ENCODE results near the gene AP1B1.
"Not testable (repeated sequence)": the region's sequence is repeated elsewhere in the genome, so short reads cannot be mapped to it uniquely, and the experiment has no call there.

AP1B1 gene

DNA sequence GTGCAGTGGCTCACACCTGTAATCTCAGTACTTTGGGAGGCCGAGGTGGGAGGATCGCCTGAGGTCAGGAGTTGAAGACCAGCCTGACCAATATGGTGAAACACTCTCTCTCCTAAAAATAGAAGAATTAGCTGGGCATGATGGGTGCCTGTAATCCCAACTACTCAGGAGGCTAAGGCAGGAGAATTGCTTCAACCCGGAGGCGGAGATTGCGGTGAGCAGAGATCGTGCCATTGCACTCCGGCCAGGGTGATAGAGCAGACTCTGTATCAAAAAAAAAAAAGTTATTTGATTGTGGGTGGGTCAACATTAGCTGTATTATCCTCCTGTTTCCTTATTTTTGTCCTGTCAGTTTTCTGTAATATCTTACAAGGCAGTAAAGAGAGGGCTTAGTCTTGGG lies 38.1 kb upstream of the AP1B1 start:
- no peak overlapping the region for H3K4me3 ChIP-seq (ENCODE audit: low read depth, low read length)
- DNase-seq (ENCODE audit: low read depth), result no peak
- TF ChIP-seq, protein P1, sequence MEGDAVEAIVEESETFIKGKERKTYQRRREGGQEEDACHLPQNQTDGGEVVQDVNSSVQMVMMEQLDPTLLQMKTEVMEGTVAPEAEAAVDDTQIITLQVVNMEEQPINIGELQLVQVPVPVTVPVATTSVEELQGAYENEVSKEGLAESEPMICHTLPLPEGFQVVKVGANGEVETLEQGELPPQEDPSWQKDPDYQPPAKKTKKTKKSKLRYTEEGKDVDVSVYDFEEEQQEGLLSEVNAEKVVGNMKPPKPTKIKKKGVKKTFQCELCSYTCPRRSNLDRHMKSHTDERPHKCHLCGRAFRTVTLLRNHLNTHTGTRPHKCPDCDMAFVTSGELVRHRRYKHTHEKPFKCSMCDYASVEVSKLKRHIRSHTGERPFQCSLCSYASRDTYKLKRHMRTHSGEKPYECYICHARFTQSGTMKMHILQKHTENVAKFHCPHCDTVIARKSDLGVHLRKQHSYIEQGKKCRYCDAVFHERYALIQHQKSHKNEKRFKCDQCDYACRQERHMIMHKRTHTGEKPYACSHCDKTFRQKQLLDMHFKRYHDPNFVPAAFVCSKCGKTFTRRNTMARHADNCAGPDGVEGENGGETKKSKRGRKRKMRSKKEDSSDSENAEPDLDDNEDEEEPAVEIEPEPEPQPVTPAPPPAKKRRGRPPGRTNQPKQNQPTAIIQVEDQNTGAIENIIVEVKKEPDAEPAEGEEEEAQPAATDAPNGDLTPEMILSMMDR (IDR thresholded peaks at IDR 0.05; ENCODE audit: control insufficient read depth, extremely low read depth, insufficient read depth), result no peak

DNA sequence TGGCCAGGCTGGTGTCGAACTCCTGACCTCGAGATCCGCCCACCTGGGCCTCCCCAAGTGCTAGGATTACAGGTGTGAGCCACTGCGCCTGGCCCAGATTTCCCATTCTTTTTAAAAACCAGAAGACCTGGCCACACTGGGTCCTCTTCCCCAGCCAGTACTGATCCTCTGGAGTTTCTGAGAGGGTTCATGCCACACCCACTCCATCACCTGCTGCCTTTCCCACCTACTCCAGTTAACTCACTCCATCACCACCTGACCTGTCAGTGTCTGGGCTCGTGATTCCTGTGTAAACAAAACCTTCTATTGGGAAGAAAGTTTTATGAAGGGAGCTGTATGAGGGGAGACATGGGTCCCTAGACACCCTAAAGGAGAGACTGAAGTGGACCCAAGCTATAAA lies 30.3 kb upstream of the AP1B1 start:
- H3K4me3 ChIP-seq (ENCODE audit: low read depth, low read length); DNase-seq (ENCODE audit: low read depth): not testable (repeated sequence)

DNA sequence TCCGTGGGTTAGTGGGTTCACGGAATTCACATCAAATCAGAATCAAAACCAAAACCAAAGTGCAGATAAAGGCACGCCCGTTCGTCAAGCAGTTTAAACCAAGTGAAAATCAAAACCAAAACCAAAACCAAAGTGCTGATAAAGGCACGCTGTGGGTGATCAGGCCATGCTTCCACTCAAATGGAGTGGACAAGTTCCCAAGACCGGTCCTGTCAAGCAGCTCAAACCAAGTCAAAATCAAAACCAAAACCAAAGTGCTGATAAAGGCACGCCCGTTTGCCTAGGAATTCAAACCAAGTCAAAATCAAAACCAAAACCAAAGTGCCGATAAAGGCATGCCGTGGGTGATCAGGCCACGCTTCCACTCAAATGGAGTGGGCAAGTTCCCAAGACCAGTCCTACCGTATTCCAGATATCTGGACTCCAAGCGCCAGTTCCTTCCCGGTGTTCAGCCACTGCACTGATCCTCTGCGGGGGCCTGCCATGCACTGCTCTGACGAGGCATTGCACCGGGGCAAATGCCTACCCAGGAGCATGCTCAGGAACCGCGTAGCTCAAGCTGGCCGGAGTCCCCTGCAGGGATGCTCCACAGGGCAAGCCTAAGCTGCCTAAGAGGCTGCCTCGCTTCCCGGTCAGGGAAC lies 26.7 kb upstream of the AP1B1 start:
- H3K4me3 ChIP-seq (ENCODE audit: low read depth, low read length), result not testable (repeated sequence)

DNA sequence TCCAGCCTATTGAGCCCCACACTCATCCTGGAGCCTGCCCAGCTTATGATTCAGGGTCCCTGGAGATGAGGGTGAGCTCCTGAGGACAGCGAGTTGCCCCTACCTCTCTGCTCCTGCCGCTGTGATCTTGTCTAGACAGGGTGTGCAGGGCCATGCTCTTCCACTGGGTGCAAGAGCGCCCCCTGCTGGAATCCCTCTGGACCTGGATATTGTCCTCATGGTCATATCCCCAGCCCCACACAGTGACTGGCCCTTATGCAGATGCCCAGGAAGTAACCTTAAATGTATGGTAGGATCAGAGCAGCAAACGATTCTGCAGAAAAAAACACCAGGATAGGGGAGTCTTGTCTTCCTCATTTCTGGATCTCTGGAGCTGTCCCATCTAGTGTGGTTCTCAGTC lies 24.4 kb upstream of the AP1B1 start:
- H3K4me3 ChIP-seq (ENCODE audit: low read depth, low read length); DNase-seq (ENCODE audit: low read depth): not testable (repeated sequence)
- TF ChIP-seq, protein P1 (IDR thresholded peaks at IDR 0.05; ENCODE audit: control insufficient read depth, extremely low read depth, insufficient read depth), result peak; percentile 45

More for the DNA sequence above, 26.7 kb upstream of the AP1B1 start:
- DNase-seq (ENCODE audit: low read depth), result not testable (repeated sequence)

DNA sequence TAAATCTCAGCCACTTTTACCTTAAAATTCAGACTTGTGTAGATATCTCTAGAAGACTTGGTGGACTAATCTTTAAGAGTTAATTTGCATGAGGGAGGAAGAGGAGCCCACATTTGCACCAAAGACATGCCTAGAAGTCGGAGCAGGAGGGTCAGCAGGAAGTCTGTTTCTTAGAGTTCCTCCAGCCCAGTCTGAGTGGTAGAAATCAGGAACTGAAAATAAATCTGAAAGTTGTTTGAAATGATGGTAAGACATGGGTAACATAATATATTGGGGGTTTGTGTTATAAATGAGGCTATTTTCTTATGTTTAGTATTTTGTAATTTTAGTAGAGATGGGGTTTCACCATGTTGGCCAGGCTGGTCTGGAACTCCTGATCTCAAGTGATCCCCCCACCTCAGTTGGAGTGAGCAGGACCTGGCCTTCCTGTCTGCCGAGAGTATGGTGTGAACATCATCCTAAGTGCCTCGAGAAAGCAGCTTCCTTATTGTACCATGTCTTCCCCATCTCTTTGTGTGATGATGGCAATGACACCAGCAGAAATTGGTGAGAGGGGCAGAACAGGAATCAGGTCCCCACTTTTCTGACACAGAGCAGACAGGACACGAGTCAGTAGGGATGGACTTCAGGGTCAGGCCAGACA lies 23.3 kb upstream of the AP1B1 start:
- H3K4me3 ChIP-seq (ENCODE audit: low read depth, low read length); DNase-seq (ENCODE audit: low read depth): not testable (repeated sequence)

DNA sequence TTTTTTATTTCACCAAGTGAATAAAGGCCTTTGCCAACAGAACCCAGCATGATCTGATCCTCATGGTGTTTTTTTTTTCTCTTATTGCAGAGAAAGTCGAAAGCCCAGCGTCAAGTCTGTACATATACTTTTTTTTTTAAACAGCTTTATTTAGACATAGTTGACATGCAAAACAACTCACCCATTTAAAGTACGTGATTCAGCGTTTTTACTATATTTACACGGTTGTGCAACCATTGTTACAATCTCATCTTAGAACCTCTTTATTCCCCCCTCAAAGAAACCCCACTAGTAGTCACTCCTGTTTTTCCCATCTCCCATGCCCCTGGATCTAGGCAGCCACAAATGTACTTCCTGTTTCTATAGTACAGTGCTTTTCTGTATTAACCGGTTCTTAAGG lies 20.6 kb upstream of the AP1B1 start:
- TF ChIP-seq, protein P1 (IDR thresholded peaks at IDR 0.05; ENCODE audit: control insufficient read depth, extremely low read depth, insufficient read depth), result no peak
- DNase-seq (ENCODE audit: low read depth), result no peak
- no peak overlapping the region for H3K4me3 ChIP-seq (ENCODE audit: low read depth, low read length)

DNA sequence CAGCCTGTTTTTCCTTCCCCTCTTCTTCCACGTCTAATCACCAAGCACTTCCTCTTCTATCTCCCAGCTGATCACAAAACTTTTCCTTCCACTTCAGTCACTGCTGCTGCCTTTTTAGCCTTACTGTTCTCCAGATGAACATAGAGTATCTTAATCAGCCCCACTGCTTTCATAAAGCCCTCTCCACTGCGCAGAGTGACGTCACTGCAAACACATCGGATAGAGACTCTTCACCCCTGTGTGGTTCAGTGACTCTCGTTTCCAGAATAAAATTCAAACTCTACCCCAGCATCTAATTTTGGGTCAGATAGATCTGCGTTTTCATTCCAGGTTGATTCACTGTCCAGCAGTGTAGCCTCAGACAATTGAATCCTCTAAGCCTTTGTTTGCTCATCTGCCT lies 13.2 kb upstream of the AP1B1 start:
- not testable (repeated sequence) for DNase-seq (ENCODE audit: low read depth)

DNA sequence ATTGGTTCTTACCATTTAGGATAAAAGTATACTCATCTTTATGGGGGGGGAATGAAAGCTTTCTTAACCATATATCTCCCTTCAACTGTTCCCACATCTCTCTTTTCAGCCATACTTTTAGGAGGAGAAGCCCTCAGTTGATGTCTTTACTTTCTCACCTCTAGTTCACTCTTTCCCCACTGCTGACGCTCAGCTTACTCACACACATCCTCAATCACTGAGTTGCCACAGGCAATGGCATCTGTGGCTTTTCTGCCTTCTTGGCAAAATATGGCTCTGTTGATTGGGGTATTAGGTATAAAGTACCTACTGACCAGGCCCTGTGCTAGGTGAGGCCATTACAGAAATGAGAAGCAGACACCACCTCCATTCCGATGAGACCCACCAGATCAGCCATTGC lies 12.2 kb upstream of the AP1B1 start:
- TF ChIP-seq, protein P1 (IDR thresholded peaks at IDR 0.05; ENCODE audit: control insufficient read depth, extremely low read depth, insufficient read depth), result no peak
- no peak overlapping the region for H3K4me3 ChIP-seq (ENCODE audit: low read depth, low read length)
- no peak for DNase-seq (ENCODE audit: low read depth)

More for the DNA sequence above, 13.2 kb upstream of the AP1B1 start:
- not testable (repeated sequence) for H3K4me3 ChIP-seq (ENCODE audit: low read depth, low read length)

DNA sequence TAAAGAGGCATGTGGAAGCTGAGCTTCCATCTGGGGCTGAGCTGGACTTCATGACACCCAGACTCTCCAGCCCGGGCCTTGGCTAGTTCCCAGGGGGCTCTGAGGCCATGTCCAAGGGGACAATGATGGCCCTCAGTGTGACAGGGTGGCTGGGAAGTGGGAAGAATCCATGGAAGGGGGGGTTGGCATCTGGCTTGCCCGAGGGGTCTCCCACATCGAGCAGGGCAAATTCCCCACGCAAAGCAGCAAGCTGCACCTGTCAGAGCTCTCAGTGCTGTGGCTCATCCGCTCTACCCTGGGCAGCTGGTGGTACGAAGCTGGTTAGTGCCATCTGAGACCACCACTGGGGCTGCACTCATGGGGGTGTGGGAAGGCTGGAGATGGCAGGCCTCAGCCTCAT lies 9.4 kb upstream of the AP1B1 start:
- no peak overlapping the region for H3K4me3 ChIP-seq (ENCODE audit: low read depth, low read length)
- TF ChIP-seq, protein P1 (IDR thresholded peaks at IDR 0.05; ENCODE audit: control insufficient read depth, extremely low read depth, insufficient read depth), result no peak
- no peak for DNase-seq (ENCODE audit: low read depth)
